CD1c-positive myeloid dendritic cell (primary cell): ENCODE data around the gene ACER2.

Experiments used
- DNase-seq: peaks from one replicate; pipeline ENCODE4 v3.0.0-alpha.2; 2016; ENCODE audit errors: extremely low spot score

Gene ACER2

DNA sequence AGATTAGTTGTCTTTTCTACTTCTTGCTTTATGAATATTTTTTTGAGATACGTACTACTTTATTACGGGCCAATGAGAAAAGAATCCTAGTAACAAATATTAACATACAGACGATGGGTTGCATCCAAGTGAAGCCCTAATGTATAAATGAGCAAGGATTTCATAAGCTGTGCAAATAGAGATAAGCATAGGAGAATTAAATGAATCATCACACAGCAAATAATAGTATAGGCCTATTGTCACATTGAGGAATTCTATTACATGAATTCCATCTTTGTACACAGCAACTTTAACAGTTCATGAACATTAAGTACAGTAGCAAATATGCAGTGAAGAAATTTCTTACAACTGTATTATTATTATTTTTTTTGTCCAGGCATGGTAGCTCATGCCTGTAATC is 78.0 kb downstream of the ACER2 start:
- no peak for DNase-seq

DNA sequence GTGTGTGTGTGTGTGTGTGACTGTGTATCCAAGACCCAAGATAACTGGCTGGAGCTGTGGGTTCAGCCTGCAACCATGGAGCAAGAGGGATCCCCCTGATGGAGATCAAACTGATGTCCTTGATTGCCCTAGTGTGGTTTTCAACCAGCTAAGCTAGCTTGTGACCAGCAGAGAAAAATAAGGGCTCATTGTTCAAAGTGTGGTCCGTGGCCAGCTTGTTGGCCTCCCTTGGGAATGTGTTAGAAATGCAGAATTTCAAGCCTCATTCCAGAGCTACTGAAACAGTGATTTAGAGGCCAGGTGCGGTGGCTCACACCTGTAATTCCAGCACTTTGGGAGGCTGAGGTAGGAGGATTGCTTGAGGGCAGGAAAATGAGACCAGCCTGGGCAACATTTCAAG is 79.9 kb downstream of the ACER2 start:
- DNase-seq: no peak

DNA sequence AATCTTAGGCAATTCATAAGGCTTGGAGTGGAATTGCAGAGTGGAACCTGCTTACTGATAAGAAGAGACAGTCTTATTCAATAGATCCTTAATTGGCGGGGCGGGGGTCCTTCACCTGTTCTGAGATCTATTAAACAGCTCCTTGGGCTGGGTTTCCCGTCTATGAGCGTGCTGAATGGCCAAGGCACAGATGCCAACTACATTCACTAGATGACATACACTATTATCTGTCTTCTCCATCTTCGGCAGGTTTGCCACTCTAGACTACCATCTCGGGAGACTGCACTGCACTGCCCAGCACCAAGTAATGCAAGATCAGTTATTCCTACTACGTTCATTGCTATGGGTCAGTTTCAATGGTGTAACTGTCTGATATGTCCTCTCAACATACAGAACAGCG is 81.5 kb downstream of the ACER2 start:
- no peak for DNase-seq

DNA sequence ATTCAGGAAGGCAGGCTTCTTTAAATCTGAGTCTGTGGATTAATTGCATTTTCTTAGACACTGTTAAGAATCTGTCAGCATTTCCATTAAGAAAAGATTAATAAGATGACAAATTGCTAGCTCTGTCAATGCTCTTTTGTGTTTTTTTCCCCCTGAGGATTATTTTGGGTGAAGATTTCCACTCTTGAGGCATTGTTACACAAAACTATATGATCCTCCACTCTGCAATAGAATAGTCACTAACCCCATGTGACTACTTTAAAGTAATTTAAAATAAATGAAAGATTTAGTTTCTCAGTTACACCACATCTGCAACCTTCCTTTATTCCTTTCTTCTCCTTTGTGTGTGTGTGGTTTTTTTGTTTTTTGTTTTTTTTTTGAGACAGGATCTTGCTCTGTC is 82.0 kb downstream of the ACER2 start:
- DNase-seq: no peak

DNA sequence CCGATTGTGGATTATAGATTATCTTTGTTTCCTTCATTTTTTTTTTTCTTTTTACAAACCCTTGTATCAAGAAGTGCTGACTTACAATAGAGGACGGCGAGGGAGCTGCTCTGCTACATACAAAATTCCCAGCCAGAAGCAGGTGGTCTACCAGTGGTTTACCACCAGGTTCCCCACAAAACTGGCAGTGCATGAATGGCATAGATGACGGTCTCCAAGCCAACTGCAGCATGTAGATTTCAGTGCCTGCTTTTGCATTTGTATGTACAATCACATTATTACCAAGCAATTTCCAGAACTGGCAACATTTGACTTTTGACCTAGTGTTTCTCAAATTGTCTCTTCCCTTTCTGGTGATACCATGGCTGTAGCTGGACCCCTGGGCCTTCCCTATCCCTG is 84.0 kb downstream of the ACER2 start:
- DNase-seq: no peak

DNA sequence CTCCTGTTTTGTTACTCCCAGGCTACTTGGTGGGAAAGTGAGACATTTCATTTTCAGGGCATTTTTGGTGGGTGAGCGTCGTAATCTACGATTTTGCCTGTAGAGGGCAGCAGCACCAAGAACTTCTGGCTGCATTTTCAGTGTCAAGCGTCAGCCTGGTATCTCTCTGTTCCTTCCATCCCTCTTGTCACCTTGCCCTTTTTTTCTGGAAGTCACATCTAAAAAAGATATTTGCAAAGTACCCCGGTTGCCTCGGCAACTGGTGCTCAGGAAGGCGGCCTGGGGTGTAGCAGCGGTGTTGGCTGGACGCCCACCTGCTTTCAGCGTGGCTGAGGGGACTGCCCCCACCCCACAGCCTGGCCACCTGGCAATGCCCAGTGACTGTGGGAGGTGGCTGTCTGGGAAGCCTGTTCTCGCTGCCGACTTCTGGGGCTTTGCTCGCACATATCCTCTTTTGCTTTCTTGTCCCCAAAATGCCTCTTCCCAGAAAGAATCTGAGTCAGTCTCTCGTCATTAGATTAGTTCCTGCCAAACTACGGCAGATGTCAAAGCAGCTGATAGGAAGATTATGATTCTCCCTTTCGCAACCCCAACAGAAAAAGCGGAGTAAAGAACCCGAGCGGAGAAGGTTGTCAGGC is 84.5 kb downstream of the ACER2 start:
- DNase-seq: peak; percentile 43

DNA sequence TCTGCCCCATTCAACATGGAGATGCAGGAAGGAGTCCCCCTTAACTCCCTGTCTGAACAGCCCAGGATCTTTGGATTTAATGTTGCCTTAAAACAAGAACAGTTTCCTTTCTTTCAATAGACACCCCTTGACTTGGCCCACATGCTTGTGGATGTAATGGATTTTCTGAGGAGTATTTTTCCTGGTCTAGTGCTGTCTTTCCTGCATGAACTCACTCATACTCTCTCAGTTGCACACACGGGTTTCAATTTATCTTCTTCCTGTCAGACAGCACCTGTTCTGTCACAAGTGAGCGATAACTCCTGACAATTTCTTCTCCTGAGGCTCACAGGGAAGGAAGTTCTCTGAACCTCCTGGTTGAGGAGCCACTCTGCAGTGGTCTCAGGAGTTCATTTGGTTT is 85.1 kb downstream of the ACER2 start:
- no peak for DNase-seq

DNA sequence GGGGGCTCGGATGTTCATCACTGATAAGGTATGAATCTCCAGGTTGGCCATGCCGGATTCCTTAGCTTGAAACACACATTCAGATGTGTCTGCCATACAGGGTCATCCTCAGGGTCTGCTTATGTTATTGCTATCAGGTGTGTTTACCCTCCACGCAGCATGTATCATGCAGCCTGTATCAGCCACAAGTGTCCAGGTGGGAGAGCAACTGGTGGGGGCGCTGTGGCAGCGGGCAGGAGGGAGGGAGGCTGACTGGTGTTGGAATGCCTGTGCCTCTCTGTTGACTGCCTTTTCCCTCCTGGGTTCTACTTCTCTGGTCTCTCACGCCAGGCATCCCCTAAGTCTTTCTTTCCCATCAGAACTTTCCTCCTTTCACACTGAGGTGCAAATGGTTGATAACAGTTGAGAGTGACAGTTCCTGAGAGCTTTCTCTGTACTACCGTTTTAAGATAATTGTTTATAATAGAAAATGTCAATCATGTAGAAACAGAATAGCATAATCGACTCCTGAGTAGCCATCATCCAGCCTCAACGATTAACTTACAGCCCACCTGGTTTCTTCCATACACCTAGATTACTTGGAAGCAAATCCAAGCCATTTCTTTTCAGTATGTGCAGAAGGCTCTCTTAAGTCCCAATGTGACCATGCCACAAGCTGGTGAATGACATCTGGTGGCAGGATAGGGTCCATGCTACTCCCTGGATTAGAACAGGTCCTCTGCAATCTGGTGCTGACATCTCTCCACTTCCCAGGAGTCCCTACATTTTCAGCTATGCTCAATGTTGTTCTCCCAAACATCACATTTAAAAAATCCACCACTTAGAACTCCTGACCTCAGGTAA is 86.6 kb downstream of the ACER2 start:
- no peak for DNase-seq

DNA sequence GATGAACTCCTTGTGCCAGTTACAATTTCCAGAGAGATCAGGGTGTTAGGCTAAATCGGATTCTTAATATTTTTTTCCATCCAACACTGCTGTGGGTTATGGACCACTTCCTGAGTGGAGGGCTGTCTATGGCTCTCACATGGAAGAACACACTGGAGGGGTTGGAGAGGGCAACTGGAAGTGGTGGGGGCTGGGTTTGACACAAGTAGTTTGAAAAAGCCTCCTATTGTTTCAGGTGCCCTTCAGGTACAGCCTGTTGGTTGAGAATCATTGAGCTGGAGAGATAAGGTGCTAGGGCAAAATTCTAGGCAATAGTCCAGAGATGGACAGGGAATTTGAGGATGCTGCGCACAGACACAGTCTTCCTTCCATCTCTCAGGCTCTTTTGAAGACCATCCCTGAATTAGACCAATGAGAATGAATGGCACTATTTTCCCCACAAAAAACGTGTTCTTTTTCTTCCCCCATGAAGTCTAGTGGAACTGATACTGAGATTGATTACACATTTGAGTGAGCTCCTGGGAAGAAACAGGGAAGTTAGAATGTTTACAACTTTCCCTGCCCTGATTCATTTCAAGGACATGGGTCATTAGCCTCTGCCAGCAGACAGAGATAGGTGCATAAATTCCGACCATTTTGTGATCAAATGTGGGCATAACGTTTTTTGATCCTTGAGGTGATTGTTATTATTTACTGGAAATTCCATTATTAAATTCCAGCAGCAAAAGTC is 87.7 kb downstream of the ACER2 start:
- no peak for DNase-seq

DNA sequence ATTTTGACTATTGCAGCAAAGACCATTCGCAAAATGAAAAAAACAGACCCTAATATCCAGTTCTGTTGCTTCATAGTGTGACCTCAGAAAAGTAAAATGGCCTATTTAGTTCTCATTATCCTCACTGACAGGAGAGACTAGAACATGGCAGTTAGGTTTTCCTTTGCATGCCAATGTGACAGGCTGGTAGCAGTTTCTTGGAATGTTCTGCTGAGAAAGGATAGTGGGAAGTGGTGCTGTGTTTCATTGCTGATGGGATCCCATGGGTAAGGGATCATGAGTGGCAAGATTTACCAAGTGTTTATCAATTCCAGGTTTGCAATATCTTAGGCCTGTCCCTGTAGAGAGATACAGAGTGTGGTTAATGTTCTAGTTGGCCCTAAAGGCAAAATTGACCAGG is 88.5 kb downstream of the ACER2 start:
- no peak for DNase-seq

DNA sequence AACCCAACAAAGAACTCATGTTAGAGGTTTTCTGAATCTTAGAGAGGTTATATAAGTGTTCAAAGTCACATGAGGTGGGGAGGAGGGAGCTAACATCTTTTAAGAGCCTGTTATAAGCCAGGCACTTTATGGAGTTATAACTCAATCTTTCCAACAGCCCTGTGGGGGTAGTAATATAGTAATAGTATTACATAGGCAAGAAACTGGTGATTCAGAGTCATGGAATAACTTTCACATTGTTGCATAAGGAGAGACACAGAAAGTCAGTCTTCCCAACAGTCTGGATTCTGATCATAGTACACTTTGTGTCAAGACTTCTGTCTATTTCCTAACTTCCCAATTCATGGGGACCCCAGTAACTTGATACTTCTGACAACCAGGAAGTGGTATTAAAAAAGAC is 89.2 kb downstream of the ACER2 start:
- DNase-seq: no peak
